Motor neuron (in vitro differentiated cells): ENCODE data around the gene GLB1L2. TPM values are rescaled to one million over a fixed set of nuclear protein-coding genes. Genes with fewer than 3 reads are reported as not detected.

Experiments
- ATAC-seq, 8 experiments: fragments of 200-7000 bp; cut with Tn5 transposase; replicated peaks in 6 of 8; 2 replicates each; pipeline ENCODE4 v1.8.0; 2021; ENCODE audit warnings: mild to moderate bottlenecking in 8 of 8, moderate library complexity in 8 of 8
- H3K27ac ChIP-seq, 2 donors: fragments of 250-450 bp; sonication (Bioruptor Pico); 2 replicates each; pipeline ENCODE4 v1.9.0; 2021; ENCODE audit warnings: antibody characterized with exemption in 2 of 2, mild to moderate bottlenecking in 2 of 2, moderate library complexity in 1 of 2
- H3K4me1 ChIP-seq, 2 donors: fragments of 250-450 bp; sonication (Bioruptor Pico); replicated peaks in 1 of 2; 2 replicates each; pipeline ENCODE4 v1.6.1; 2021; ENCODE audit warnings: antibody characterized with exemption in 2 of 2, mild to moderate bottlenecking in 2 of 2, moderate library complexity in 1 of 2
- H3K4me3 ChIP-seq, 5 donors: fragments of 250-450 bp; sonication (Bioruptor Pico); 2 replicates each; pipeline ENCODE4 v1.9.0; 2021; ENCODE audit warnings: antibody characterized with exemption in 5 of 5, mild to moderate bottlenecking in 5 of 5, moderate library complexity in 4 of 5
- WGBS, 10 experiments: fragments of 450-650 bp; shearing (Covaris generic); methylation state at CpG; one replicate each; pipeline ENCODE4 v1.0.0; 2022; 5-methylcytosine and 5-hydroxymethylcytosine counted together
- in situ Hi-C, 9 experiments: fragments of 400-800 bp; cut with MboI; loops; one replicate each; pipeline ENCODE4 v1.15.0; 2021; ENCODE audit warnings: low sequenced_read_pairs in 9 of 9, low pct_unique_long_range_greater_than_20kb in 2 of 9; ENCODE audit not compliant: unreplicated experiment in 9 of 9
- total RNA-seq, 8 experiments: library from RNA; unstranded; fragments of 300-600 nt; gene quantifications; 2 replicates each; pipeline versions ENCODE4 v1.2.3 to v1.2.4, GENCODE V29; 2022

GLB1L2 gene
- total RNA-seq, 8 experiments from 2014 or later: 1.8 to 13.6 (median 5.2) TPM

DNA sequence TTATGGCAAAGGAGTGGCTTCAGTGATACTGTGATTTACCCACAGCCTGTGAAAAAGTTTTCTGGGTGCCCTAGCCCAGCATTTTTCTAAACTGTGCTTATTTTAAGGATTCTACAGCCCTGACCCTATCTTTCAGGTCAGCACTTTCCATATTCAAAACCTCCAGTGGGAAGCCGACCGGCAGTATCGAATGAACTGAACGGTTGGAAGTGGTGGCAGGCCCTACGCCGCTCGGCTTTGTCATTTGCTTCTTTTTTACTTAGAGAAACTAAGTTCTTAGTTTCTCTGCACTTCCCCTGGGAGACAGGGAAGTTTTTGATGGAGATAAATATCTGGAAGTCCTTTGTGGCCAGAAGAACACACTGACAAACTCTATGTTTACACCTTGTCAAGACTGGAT is 994 bp downstream of the GLB1L2 start:
- WGBS, 10 experiments: 12 to 87% (median 27%) methylated on average over 3 to 7 of the region's 7 CpGs; no CpG with 5 or more reads in 1 of the 10 experiments
- ATAC-seq: no peak
- peak overlapping the region in 3 of 5 donors; percentile 36 to 48 (median 47) for H3K4me3 ChIP-seq
- H3K27ac ChIP-seq: no peak overlapping the region
- in situ Hi-C loops: no loop called here
- peaks cover 6 to 7% of the 10 kb centered on the region in 2 donors for H3K4me1 ChIP-seq

DNA sequence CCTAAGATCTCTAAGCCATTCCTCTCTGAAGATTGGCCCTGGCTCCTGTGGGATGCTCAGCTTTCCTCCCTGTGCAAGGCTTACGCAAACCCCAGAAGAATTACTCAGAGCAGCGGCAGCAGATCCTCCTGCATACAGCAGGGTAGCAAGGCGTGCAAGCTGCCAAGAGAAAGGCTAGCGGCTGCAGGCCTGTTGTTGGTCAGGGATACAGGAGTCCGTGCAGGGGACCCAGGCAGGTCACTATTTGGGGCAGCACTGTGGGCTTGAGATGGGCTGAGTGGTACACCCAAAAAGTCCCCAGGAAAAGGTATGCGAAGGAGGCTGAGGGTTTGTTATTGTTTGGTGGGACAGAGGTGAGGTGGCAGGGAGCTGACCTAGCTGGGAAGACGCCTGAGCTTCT is 1.5 kb downstream of the GLB1L2 start:
- no peak for ATAC-seq
- in situ Hi-C loops: no loop called here
- no peak overlapping the region for H3K4me3 ChIP-seq
- peaks cover 6 to 7% of the 10 kb centered on the region in 2 donors for H3K4me1 ChIP-seq
- 26 to 95% (median 92%) methylated on average over 2 to 4 of the region's 7 CpGs; no CpG with 5 or more reads in 5 of the 10 experiments for WGBS, 10 experiments
- no peak overlapping the region for H3K27ac ChIP-seq

DNA sequence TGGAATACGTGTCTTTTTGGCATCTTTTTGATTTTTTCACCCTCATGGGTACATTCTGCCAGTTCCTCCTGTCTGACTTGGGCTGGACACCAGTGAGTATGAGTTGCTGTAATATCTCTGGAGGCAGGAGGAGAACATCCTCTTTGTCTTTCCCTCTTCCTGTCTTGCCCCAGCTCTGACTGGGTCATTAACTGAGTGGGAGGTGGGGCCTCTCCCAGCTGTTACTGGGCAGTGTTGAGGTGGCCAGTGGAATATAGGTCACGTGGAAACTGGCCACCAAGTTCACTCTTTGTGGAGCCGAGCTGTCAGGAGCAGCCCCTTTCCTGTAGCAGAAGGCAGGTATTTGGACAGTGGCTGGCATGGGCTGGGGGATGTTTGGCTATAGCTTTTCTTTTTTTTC is 2.2 kb downstream of the GLB1L2 start:
- H3K4me3 ChIP-seq: no peak overlapping the region
- ATAC-seq: no peak
- 70 to 100% (median 100%) methylated on average over 1 to 3 of the region's 3 CpGs; no CpG with 5 or more reads in 5 of the 10 experiments for whole genome bisulfite sequencing, 10 experiments
- in situ Hi-C loops: no loop called here
- peaks cover 6 to 7% of the 10 kb centered on the region in 2 donors for H3K4me1 ChIP-seq
- no peak overlapping the region for H3K27ac ChIP-seq

DNA sequence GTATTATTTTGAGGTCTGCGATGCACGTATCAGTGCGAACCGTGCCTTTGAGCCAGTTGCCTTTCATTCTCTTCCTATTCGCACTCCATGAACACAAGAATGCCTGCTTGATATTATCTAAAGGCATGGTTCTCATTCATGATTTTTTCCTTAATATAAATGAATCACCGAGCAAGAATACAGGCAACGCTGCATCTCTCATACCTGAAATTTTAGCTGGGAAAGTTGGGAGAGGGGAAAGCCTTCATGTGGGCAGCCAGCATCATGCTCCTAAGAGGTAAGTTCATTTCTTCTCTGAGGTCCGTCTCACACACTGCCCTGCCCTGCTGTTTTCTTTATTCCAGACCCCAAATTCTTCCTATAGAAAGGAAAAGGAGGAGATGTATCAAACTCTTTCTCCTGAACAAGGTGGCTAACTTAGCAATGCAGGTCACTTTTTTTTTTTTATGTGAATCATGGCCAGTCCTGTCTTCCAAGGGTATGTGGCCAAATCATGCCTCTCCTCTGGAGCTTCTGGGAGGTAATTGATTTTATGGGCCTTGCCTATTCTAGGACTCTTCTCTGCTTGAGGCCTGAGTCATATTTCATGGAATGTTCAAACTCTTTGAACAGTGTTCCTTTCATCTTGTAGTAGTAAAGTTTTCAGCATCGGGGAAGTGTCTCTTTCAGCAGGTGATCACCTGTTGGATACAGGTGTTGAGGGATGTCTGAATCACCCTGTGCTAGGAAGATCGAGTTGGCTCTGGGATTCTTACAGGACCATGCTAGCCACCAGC is 3.2 kb downstream of the GLB1L2 start:
- no peak for ATAC-seq
- WGBS, 10 experiments: 22 to 100% (median 87%) methylated on average over 1 to 10 of the region's 10 CpGs
- in situ Hi-C loops: no loop called here
- peaks cover 6 to 7% of the 10 kb centered on the region in 2 donors for H3K4me1 ChIP-seq
- H3K4me3 ChIP-seq: no peak overlapping the region
- H3K27ac ChIP-seq: no peak overlapping the region

DNA sequence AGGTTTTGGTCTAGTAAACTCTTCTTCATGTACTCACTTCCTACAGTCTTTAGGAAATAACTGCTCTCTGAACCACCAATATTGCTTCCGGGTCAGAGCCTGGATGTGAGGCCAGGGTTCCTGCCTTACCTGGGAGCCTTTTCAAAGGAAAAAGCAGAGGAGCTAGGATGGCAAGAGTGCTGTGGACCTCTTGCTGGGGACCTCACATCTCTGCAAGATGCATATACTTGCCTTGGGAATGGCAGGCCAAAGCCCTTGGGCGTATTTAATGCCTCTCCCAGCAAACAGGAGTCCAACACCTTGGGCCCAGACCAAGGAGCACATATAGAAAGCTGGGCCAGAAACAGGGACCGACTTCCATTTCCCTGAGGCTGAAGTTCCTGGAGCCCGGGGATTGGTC is 5.3 kb downstream of the GLB1L2 start:
- no peak for ATAC-seq
- Histone ChIP-seq H3K4me1 (peaks cover 0 to 3% of the 10 kb centered on the region in 2 donors), H3K4me3 (no peak overlapping the region), H3K27ac (no peak overlapping the region)
- WGBS, 10 experiments: 3 to 100% (median 59%) methylated on average over 1 to 4 of the region's 4 CpGs; no CpG with 5 or more reads in 4 of the 10 experiments
- in situ Hi-C loops: no loop called here

DNA sequence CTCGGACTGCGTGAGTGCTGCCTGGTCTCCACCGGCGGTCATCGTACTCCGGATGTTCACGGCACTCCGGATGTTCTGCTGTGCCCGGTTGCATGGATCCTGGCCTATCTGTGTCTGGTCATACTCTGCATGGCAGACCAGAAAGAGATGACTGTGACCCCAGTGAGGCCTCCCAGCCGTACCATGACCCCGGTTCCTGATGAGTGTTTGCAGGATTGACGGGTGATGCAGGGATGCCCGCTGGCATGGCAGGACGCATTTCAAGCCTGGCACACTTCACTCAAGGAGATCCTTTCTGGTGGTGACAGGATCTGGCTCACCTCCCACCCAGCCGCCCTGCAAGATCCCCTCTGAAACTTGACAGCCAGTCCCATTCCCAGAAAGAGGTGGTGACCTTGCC is 6.3 kb downstream of the GLB1L2 start:
- ATAC-seq: no peak
- in situ Hi-C loops: no loop called here
- H3K27ac ChIP-seq: no peak overlapping the region
- no peaks in the 10 kb centered on the region for H3K4me1 ChIP-seq
- no peak overlapping the region for H3K4me3 ChIP-seq
- 38 to 100% (median 90%) methylated on average over 2 to 5 of the region's 15 CpGs; no CpG with 5 or more reads in 5 of the 10 experiments for WGBS, 10 experiments

DNA sequence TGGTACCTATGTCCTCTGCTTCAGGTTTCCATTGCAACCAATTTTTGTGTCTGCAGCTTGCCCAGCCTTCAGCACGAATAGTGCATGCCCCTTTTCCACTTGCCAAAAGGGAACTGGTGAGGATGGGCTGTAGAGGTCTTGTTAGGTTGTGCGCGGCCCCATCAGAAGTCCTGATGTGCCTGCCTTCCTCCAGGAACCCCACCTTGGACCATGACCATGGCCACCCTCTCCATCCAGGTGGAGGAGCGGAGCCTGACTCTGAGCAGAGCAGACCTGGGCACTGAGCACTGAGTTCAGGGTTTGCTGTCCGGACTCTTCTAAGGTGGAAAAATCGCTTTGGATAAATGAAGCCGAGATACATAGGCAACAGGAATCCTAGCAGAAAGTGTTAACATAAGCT is 6.9 kb downstream of the GLB1L2 start:
- 0 to 100% (median 94%) methylated on average over 2 to 6 of the region's 7 CpGs; no CpG with 5 or more reads in 3 of the 10 experiments for WGBS, 10 experiments
- no peaks in the 10 kb centered on the region for H3K4me1 ChIP-seq
- H3K4me3 ChIP-seq: no peak overlapping the region
- no peak overlapping the region for H3K27ac ChIP-seq
- ATAC-seq: no peak
- in situ Hi-C loops: no loop called here

DNA sequence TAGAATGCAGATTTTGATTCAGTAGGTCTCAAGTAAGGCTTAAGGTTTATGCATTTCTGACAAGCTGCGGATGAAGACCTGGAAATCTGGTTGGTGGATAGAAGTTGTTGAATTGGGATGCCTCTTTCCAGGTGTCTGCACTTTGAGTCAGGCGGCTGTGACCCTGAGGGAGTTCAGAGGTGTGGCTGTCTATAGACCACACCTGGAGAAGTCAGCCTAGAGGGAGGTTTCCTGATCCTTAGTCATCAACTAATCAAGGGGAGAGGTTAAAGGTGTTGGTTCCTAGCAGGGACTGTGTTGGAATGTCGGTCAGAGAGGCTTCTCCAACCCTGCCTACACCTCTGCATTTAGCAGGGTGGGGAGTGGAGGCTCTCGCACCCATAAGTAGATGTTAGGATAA is 8.0 kb downstream of the GLB1L2 start:
- in situ Hi-C loops: no loop called here
- no peak overlapping the region for H3K4me3 ChIP-seq
- WGBS, 10 experiments: 0 to 100% (median 100%) methylated on average over 1 to 3 of the region's 4 CpGs; no CpG with 5 or more reads in 4 of the 10 experiments
- ATAC-seq: no peak
- H3K27ac ChIP-seq: no peak overlapping the region
- H3K4me1 ChIP-seq: no peaks in the 10 kb centered on the region

DNA sequence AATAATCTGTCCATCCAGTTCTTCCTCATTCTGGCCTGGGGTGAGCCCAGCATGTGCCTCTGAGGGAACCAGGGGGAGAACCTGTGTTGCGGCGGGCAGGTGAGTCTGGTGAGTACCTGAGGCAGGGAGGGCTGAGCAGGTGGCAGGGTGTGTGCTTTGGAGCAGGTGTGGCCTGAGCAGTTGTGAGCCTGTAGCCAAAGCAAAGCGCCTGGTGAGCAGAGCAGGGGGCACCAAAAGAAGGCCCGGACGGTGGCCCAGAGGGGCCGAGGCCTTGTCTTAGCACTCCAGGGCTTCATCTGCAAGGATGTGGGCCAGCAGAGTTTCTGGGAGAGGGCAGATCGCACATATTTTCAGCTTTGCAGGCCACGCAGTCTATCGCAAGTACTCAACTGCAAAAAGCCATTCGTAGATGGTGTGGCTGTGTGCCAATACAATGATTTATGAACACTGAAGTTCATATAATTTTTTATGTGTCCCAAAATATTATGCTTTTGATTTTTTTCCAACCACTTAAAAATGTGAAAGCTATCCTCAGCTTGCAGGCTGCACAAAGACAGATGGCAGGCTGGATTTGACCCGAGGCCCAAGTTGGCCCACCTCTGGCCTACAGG is 8.7 kb downstream of the GLB1L2 start:
- Histone ChIP-seq H3K4me3 (no peak overlapping the region), H3K4me1 (no peaks in the 10 kb centered on the region), H3K27ac (no peak overlapping the region)
- ATAC-seq: no peak
- 42 to 100% (median 93%) methylated on average over 1 to 11 of the region's 11 CpGs; no CpG with 5 or more reads in 2 of the 10 experiments for WGBS, 10 experiments
- in situ Hi-C loops: no loop called here

DNA sequence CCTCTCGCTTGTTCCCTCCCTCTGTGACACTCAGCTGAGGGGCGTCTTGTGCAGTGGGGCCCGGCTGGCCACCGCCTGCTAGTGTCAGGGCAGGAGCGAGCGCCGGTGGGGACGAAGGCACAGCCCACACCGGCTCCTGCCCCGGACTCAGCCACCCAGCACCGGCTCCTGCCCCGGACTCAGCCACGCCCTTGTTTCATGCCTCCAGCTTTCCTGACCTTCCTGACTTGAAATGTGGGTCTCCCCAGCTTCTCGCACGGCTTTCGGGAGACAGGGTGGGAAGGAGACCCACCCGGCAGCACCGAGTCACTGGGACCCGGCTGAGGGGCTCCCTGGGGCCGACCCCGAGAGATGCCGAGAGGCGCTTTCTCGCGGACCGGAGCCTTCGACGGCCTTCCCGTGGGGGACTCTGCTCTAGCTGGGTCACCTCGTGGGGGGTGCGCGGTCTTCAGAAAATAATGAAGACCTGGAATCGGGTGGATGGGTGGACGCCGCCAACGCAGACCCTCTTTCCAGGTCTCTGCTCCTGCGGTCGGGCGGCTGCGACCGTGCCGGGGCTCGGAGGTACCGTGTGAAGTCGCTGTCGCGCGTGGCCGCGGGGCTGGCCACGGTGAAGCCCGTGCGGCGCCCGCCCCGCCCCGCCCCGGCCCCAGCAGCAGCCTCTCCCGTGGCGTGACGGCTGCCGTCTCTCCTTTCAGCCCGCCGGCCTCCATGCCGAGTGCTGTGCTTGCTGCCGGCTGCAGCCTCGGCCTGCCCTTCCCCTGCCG is 10.2 kb downstream of the GLB1L2 start:
- H3K4me3 ChIP-seq: no peak overlapping the region
- in situ Hi-C loops: no loop called here
- no peaks in the 10 kb centered on the region for H3K4me1 ChIP-seq
- ATAC-seq: no peak
- WGBS, 10 experiments: 28 to 100% (median 93%) methylated on average over 2 to 16 of the region's 68 CpGs; no CpG with 5 or more reads in 4 of the 10 experiments
- no peak overlapping the region for H3K27ac ChIP-seq

DNA sequence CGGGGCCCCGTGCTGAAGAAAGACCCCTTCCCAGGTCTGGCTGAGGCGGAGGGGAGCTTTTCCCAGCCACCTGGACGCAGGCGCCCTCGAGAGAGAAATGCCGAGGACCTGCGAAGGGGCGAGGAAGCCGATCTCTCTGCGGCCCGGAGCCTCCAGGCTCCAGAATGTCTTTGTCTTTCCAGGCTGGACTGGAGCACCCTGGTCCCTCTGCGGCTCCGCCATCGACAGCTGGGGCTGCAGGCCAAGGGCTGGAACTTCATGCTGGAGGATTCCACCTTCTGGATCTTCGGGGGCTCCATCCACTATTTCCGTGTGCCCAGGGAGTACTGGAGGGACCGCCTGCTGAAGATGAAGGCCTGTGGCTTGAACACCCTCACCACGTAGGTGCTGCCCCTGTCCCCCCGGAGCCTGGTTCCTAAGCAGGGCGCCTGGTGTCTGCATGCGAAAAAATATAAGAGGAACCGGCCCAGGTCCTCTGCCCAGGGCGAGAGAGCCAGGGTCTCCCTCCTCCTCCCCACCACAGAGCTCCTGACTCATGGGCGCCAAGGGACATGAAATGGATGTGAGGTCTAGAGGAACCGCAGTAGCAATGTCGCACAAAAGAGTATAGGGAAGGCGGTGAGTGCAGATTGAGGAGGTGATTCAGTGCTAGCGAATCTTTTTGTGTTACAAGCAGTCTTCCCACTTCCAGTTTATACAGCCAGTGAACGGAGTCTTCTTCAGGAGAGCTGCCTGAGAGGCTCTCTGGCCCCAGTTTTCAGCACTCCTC is 11.0 kb downstream of the GLB1L2 start:
- Histone ChIP-seq H3K27ac (no peak overlapping the region), H3K4me1 (no peaks in the 10 kb centered on the region), H3K4me3 (no peak overlapping the region)
- ATAC-seq: no peak
- 60 to 100% (median 87%) methylated on average over 1 to 3 of the region's 30 CpGs; no CpG with 5 or more reads in 3 of the 10 experiments for WGBS, 10 experiments
- in situ Hi-C loops: no loop called here

DNA sequence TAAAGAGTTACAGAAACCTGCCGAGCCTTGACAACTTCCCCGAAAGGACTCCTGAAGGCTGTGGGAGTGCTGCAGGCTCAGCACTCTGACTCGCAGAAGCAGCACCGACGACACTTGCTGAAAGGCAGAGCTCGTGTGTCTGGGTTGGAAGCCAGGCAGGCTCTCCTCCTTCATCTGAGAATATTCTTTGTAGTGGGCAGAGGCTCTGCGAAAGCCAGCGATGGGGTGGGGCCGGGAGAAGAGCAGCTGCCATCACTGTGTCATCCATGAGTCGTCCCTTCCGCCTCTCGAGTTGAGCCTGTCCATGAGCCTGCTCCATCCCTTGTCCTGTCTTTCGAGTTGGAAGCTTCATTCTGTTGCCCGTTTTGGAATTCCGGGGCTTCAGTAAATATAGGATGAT is 11.9 kb downstream of the GLB1L2 start:
- Histone ChIP-seq H3K4me3 (no peak overlapping the region), H3K27ac (no peak overlapping the region), H3K4me1 (no peaks in the 10 kb centered on the region)
- WGBS, 10 experiments: 21 to 92% (median 81%) methylated on average over 1 to 13 of the region's 15 CpGs; no CpG with 5 or more reads in 2 of the 10 experiments
- ATAC-seq: no peak
- in situ Hi-C loops: no loop called here
